ENCODE data around the gene TMEM72.

GRCh38 chr10:44967616-44968015 lies 56.5 kb downstream of the TMEM72 start:
- no peak for TF ChIP-seq EZH2 (IDR thresholded peaks at IDR 0.05; ENCODE audit: low read depth)
- TF ChIP-seq CTCF (conservative IDR thresholded peaks at IDR 0.05): no peak
